NCI-H1417 treated with DMSO at 0.1 percent for 48 hours (cell line): Measurements from ENCODE around the gene KRT76.
"Not testable (repeated sequence)": the region's sequence is repeated elsewhere in the genome, so short reads cannot be mapped to it uniquely, and the experiment has no call there.

Experiments
- DNase-seq: peaks from one replicate; lab custom pipeline; 2025; lab: John Stamatoyannopoulos, UW

The KRT76 gene

DNA sequence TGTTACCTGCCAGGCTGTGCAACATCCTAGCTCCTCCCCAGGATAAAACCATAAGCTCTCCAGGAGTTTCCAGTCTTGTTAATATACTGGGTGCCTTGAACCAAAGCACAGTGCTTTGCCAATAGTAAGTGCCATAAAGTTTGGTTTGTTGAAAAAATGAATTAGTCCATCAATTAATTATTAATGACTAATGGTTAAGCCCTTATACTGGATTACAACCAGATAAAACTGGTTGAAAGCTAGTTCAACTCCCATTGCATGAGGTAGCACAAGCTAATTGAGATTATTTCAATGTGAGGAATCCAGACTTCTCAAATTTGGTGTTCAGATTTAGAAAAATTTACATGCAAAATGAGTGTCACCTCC, 20.4 kb upstream of the KRT76 start:
- no peak for DNase-seq

DNA sequence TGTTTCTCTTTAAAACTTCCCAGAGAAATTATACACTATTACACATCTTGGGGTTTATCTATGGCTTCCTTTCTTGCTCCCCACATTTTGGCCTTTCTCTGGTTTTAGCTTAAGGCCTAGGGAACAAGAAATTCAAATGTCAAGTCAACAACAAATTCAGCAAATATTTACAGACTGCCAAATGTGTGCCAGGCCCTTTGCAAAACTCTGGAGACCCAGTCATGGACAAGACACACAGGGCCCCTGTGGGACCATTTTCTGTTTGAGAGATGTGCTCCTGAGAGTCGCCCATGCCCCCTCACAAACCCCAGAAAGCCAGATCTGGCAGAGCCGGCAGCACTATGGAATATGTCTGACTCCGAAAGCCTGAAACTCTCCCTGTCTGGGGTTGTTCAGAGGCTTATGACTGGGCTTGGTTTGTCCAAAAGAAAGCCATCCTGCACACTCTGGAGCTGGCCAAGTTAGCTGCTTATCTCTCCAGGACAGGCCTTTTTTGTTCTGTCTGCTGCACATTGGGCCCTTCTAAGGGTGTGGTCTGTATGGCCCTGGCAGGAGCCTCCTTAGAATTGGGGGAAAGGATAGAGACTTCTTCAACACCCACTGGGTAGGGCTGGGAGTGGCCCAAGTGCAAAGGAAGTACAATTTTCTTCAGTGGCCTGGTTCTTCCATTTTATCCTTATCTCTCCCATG, 19.8 kb upstream of the KRT76 start:
- DNase-seq = no peak

DNA sequence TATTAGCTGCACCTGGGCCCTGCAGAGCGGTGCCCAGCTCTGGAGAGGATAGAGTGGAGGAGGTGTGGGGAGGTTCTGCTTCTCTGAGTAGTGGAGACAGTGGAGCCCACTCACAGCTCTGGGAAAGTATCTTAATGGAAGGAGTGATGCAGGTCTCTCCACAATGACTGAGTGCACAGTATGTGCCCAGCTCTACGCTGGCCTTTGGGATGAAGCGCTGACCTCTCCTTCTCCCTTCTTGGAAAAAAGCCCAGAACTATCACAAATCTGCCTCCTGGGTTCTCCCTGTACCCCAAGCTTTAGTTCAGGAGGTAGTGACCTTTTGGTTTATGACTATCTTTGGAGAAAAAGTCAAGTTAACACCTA, 19.3 kb upstream of the KRT76 start:
- no peak for DNase-seq

DNA sequence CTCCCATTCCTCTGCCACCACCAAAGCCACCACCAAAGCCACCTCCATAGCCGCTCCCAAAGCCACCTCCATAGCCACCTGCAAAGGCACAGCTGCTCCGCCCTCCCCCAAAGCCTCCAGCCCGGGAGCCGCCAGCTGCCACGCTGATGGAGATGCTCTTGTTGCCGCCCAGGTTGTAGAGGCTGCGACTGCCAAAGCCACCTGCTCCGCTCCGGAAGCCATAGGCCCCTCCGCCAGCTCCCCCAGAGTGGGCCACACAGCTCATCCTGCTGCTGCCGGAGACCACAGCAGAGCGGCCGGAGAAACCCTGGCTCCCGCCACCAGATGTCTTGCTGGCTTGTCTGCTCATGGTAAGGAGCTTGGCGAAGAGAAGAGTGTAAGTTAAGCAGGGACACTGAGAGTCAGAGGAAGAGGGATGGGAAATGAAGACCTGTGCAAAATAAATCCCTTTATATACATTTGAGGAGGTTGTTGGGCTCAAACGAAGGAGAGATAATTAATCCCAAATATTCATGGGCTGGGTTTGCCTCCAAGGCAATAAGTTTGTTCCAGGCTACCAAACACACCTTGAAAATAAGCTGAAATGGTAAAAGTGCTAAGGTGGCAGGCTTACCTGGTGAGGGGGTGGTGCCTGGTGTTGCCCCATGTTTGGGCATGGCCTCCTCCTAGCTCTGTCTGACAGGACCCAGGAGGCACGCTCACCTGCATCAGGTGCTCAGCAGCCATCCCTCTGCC, 18.7 kb upstream of the KRT76 start, which contains the start of gene KRT3:
TSS of gene KRT3 (minus strand) at position 424 of the 735 bp plus-strand sequence. CDS start at position 349, 75 bp downstream.
- DNase-seq = no peak

DNA sequence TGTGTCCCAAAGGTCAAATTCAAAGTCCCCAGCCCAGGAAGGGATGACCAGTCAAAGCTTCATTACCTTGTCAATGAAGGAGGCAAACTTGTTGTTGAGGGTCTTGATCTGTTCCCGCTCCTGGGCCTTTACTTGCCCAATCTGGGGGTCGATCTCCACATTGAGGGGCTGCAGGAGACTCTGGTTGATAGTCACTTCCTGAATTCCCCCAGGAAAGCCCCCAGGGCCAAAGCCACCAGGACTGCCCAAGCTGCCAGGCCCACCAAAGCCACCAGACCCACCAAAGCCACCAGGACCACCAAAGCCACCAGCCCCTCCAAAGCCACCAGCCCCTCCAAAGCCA, 18.2 kb upstream of the KRT76 start:
- not testable (repeated sequence) for DNase-seq

DNA sequence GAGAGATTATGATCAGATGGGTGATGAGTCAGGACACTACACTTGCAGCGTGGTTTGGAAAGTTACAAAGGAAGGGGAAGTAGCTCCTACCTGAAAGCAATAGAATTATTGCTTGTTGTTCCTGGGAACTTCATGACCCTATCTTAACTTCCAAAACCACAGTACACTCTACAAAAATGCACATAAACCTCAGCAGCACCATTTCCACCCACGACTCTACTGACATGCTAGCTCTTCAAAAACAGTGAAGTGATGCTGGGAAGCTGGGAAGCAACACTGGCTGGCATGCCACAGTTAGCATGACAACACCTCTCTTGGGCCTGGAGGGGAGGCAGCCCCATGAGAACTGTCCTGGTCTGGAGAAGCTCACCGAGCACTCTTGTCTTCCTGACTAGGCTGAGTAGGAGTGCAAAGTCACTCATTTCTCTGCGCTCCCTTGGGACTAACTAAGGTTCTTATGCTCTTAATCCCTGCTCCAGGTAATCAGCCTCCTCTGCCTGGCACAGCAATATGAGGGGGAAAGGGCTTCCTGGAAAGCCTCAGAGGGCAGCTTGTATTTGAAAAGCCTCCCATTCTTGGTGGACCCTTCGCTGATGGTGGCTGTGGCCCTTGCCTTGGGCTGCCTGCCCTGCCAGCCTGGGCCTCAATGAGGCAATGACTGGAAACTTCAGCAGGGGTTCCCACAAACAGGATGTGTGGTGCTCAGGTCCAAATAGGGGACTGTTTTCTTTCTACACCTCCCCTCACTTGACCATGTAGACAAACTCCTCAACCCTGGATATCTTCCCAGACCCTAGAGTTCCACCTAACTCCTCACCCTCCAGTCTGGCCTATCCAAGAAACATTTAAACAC, 17.6 kb upstream of the KRT76 start:
- no peak for DNase-seq

DNA sequence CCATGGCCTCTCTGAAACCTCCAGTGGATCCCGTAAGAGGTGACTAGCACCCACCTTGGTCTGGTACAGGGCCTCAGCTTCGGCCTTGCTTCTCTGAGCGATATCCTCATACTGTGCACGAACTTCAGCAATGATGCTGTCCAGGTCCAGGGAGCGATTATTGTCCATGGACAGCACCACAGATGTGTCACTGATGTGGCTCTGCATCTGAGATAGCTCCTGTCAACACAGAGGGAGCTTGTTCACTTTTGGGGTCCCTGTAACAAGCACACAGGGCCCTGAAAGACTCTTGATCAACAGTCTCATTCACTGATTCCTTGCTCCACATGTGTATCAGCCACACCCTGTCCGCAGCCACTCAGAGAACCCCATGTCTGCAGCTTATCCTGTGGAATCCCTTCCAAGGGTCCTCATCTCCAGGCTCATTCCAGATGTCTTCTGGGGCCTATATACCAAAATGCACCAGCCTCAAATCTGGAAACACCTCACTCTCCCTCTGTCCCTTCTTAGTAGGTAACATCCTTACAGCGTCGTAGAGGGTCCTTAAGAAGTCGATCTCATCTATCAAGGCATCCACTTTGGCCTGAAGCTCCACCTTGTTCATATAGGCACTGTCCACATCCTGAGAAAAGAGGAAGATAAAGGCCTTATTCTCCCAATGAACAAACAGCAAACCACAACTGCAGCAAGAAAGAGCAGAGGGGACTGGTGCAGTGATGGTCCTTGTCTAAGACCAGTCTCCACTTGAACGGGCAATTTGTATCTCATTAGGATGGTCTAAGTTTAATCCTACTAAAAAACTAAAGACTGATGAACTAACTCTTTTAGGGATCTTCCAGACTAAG, 15.3 kb upstream of the KRT76 start:
- no peak for DNase-seq

DNA sequence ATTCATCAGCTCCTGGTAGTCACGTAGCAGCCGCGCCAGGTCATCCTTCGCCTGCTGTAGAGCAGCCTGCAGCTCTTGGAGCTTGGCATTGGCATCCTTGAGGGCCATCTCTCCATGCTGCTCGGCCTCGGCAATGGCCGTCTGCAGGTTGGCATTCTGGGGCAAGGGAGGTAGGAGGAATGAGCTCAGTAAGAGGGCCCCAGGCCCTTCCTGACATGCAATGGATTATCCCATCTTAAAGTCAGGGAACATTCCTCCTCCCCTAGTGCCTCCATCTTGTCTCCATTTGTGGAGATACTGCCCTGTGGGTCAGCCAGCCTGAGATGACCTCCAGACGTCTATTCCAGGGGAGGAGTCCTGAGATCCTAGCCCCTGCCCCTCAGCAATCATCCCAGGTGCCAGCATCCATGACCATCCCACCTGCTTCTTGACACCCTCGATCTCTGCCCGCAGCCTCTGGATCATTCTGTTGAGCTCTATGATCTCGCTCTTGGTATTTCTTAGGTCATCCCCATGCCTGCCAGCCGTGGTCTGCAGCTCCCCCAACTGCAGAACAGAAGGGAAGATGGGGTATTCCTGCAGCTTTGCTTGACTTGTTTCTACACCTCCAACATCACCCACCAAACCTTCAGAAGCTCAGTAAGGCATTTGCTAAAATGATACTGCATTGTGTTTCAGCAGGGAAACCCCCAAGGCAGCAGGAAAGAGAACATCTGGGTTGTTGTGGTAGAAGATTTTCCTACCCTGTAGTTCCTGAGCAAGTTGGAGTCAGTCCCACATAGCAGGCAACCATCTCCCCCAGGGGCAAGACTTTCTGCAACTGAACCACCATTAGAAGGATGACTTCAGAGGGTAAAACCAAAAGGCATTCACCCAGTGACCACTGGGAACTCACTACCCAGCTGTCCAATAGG, 14.4 kb upstream of the KRT76 start:
- no peak for DNase-seq

DNA sequence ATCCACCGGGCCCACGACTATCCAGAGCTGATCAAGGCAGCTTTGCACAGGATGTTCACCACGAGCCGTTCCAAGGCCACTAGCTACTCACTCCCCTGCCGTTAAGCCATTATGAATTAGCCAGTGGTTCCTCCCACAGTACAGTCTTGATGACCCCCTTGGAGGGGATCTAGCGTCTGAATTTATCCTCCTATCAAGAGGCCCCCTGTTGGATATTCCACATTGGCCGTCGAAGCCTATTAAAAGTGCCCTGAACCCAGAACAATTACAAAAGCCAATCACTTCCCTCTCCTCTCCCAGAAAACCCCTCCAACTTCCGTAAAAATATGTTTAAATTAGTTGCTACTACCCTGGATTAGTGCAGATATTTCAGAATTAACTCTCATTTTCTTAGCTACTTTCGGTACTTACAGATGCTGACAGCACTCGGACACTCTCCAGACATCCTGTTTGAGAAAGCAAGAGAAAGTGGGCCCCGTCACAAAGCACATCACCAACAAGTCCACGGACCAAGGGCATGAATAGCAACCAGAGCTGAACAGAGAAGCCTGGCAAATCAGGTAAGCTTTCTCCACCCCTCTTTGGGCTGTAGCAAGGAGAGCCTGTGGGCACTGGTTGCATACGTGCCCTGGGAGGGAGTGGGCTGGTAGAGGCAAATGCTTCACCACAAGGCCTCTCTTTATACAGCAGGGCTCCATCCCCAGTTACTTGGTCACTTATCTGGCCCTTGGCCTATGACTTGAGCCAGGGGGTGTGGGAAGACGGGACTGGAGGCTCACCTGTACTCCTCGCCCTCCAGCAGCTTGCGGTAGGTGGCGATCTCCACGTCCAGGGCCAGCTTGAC, 13.5 kb upstream of the KRT76 start:
- DNase-seq = no peak

DNA sequence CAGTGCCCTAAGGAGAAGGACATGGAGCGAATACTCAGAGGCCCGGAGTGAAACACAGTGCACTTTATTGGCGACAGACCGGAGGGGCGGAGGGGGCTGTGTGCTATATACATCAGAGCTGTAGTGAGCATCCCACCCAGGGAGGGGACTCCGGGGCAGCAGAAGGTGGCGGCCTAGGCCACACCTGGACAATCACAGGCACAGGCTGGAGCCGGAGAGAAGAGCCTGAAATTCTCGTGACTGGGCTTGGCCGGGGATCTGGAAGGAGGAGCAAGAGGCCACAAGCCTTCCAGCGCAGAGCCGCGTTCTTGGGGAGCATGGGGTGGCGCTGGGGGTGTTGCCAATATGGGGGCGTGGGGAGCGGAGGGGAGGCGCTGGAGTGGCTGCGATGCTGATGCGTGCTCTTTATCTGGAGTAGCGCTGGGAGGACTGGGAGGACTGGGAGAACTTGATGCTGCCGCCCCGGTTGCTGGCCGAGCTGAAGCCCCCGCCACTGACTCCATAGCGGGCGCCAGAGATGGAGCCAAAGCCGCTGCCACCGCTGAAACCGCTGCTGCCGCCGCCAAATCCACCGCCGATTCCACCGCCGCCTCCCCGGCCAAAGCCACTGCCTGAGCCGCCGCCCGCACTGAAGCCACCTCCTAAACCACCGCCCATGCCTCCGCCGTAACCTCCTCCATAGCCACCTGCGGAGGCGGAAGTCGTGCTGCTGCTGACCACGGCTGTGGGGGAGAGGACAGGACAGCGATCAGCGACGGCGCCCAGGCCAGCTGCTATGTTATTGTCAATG, 12.7 kb upstream of the KRT76 start:
- DNase-seq = no peak

DNA sequence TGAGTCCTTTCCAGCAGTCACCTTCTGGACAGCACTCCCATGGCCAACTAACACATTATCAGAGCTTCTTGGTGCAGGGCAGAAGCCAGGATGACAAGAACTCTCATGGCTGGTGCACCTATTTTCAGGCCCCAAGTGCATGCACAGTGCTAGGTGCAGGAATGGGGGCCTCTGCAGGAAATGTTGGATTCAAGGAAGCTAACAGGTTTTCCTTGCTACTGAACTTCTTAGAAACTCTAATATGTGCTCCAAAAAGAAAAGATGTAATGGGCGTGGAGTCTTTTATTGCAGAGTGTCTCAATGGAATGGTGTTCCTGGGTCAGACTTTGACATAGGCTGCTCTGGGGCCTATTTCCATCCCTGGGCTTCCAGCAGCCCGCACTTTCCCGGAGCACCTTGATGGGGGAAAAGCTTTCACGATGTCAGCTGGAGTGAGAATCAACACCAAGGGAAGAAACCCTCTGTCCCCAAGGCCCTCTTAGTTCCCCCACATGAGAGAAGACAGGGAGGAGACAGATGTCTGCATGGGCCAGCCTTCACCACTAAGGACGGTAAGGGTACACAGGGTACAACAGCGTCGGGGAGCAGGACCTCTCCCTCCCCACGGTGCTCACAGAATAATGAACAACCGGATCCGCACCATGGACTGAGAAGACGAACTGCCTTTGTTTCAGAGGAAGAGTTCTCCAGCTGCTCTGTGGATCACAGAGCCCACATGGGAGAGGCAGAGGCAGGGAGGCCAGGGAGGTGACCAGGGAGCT, 11.9 kb upstream of the KRT76 start:
- DNase-seq = no peak

DNA sequence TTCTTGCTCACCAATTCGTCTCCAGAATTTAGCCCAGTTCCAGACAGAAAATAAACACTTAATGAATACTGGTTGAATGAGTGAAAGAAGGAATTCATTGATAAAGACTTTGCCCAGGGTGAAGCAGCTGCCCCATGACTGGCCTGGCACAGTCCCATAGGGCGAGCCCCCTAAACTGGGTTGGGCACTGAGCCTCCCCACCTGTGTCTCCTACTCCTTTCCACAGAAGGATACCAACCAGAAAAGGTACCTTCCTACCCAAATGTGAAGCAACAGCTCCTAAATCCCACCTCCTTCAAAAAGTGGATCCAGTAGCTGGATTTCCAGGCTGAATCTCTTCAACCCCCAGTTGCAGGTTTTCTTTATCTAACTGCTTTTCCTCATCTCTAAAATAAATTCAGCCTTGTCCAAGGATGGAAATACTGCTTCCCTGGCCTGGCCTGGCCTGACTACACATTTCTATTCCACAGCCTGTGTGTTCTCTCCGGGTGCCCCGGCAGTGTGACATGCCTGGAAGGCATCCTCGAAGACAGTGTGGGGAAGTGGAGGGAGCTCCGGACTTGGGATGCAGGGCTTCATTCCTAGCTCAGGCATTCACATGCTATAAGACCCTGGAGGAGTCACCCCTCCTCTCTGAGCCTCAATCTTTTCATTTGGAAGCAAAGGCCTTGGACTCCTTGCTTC, 11.2 kb upstream of the KRT76 start:
- no peak for DNase-seq

DNA sequence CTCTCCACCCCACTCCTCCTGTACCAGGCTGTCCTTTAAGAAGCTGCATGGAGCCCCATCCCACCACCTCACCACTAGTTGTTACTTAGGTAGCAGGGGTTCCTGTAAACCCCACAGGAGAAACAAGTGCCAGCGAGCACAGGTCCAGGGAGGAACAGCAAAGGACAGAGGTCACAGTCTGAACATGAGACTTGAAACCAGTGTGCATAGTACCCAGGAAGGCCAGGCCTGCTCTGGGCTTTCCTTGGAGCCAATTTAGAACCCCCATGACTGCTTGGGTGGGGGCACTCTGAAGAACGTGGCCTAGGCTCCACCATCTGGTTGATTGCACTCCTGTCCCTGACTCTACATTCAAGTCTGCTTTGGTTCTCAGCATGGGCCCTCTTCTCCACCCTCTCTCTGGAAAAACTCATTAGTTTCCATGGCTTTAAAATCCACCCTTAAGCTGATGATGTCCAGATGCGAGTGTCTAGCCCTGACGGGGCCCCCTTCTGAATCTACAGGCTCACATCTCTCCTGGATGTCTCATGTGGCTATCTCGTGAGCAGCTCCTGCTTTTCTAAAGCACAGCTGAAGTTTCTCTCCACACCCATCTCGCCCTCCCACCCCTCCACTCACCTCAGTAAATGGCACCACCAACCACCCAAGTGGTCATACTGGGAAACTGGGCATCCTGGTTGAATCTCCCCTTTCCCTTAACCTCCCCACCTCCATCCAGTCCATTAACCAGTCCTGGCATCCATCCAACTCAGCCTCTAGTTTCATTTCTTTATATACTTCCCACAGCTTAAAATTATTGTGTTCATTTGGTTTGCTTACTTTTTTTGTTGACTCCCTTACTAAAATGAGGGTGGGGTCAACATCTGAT, 10.4 kb upstream of the KRT76 start:
- no peak for DNase-seq

DNA sequence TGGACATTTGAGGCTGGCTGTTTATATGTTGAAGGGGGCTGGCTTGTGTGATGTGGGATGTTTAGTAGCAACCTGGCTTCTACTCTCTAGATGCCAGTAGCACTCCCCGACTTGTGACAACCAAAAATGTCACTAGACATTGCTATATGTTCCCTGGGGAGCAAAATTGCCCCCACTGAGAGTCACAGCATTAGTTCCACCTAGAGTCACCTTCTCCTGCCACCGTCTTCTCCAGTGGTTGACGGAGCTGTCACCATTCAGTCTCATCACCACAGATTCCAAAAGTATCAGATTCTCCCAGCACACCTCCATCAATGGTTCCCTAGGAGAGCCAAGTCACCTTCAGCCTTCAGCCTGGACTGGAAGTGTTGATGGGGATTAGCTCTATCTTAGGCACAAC, 7.8 kb upstream of the KRT76 start:
- no peak for DNase-seq

DNA sequence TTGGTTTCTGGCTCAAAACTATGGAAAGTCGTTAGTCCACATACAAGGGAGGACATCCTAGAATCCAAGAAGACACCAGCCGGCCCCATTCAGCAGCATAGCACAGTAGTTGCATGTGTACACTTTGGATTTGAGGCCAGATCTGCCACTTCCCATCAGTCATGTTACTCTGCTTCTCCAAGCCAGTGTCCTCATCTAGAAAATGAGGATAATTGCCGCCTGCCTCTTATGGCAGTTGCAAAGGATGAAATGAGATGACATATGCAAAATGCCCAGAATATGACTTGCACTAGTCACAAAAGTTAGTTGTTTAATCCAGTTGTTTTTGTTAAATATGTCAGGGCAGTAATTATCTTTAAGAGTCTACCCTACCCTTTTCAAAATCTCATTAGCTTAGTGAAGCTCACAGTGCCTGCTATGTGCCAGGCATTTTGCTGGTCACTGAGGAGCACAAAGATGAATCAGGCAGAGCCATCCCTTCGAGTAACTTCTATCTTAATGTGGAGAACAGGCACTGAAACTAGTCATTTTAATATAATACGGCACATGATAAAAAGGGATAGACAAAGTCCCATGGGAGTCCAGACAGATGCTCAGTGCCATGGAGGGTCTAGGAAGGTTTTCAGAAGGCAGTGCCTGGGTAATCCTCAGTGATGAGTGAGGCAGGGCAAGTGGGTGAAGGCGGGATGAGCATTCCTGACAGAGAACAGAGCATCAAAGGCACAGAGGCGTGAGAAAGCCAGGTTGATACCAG, 6.6 kb upstream of the KRT76 start:
- DNase-seq = no peak

DNA sequence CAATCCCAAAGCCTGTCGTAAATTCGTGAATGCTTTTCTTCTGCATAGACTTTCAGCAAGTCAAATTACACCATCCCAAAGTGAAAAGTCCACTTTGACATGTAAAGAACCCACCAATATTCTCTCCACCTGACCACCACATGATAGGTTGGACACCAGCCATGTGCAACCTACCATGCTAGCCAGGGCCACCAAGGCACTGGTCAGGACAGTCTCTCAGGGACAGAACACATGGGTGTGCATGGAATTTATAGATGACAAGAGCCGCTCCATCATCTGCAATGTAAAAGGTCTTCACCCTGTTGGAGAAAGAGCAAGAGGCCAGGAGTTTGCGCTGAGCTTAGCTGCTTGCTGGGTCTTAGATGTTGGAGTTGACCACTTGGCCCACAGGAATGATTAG, 5.4 kb upstream of the KRT76 start:
- DNase-seq = no peak
